Osteoblast (primary cell): ENCODE results near the gene SPAG16. TPM values are rescaled to one million over a fixed set of nuclear protein-coding genes. Genes with fewer than 3 reads are reported as not detected.

Experiments used
- DNase-seq: peaks from one replicate; pipeline ENCODE4 v3.0.0; 2011; ENCODE audit warnings: low spot score, mixed read lengths; ENCODE audit not compliant: insufficient read length; ENCODE audit errors: missing footprints
- H2AFZ ChIP-seq: 2 replicates; pipeline ENCODE4 v1.6.0; 2011; ENCODE audit warnings: mild to moderate bottlenecking, low read length
- H3K27ac ChIP-seq: 2 replicates; pipeline ENCODE4 v1.5.1; 2011; ENCODE audit warnings: mild to moderate bottlenecking, low read depth, low read length, moderate library complexity
- H3K27me3 ChIP-seq: 2 replicates; pipeline ENCODE4 v1.6.0; 2012; ENCODE audit warnings: mild to moderate bottlenecking, control low read depth, inconsistent platforms, low read length, moderate library complexity; ENCODE audit not compliant: insufficient read depth
- H3K36me3 ChIP-seq: 2 replicates; pipeline ENCODE4 v1.5.1; 2011; ENCODE audit warnings: mild to moderate bottlenecking, low read length, control low read depth, moderate library complexity; ENCODE audit not compliant: insufficient read depth
- H3K4me1 ChIP-seq: 2 replicates; pipeline ENCODE4 v1.5.1; 2011; ENCODE audit warnings: mild to moderate bottlenecking, low read length, control low read depth, moderate library complexity; ENCODE audit not compliant: insufficient read depth
- H3K4me2 ChIP-seq: 2 replicates; pipeline ENCODE4 v1.6.0; 2011; ENCODE audit warnings: mild to moderate bottlenecking, low read length; ENCODE audit not compliant: insufficient read depth
- H3K4me3 ChIP-seq: fragments of 200-600 bp; sonication (generic); 3 replicates; pipeline ENCODE4 v1.5.1; 2012; ENCODE audit warnings: mild to moderate bottlenecking, low read length, inconsistent platforms; ENCODE audit not compliant: insufficient read depth
- H3K79me2 ChIP-seq: 2 replicates; pipeline ENCODE4 v1.6.0; 2012; ENCODE audit warnings: mild to moderate bottlenecking, low read length, control low read depth, inconsistent platforms; ENCODE audit not compliant: insufficient read depth
- H3K9me3 ChIP-seq: 2 replicates; pipeline ENCODE4 v1.5.1; 2011; ENCODE audit warnings: low read depth, low read length, control low read depth
- H4K20me1 ChIP-seq: 2 replicates; pipeline ENCODE4 v1.6.0; 2012; ENCODE audit warnings: mild to moderate bottlenecking, low read length, control low read depth; ENCODE audit not compliant: insufficient read depth
- CTCF ChIP-seq: IDR thresholded peaks from 2 replicates; pipeline ENCODE4 v1.5.1; 2011; ENCODE audit warnings: mild to moderate bottlenecking, low read depth, low read length, moderate library complexity; ENCODE audit errors: extremely low read depth
- total RNA-seq: library from RNA; depleted of rRNA; stranded (reverse); fragments of >200 nt; gene quantifications from 2 replicates; pipeline ENCODE4 v1.2.3, GENCODE V29; 2012

SPAG16 gene
- total RNA-seq, 1 donor, result 47.8 TPM

GRCh38 chr2:213243189-213244044 lies 40.8 kb upstream of the SPAG16 start:
- Histone ChIP-seq H3K4me2 (no peak overlapping the region), H3K9me3 (no peaks in the 10 kb centered on the region), H3K79me2 (no peaks in the 10 kb centered on the region), H3K4me3 (no peak overlapping the region), H3K27me3 (no peaks in the 10 kb centered on the region), H3K36me3 (no peaks in the 10 kb centered on the region), H2AFZ (peak overlapping the region; percentile 37), H3K4me1 (peaks cover 13% of the 10 kb centered on the region), H3K27ac (no peak overlapping the region), H4K20me1 (no peaks in the 10 kb centered on the region)
- no peak for DNase-seq
- TF ChIP-seq CTCF, result no peak

GRCh38 chr2:213246497-213247281 lies 37.6 kb upstream of the SPAG16 start:
- Histone ChIP-seq H3K9me3 (no peaks in the 10 kb centered on the region), H4K20me1 (no peaks in the 10 kb centered on the region), H3K27ac (no peak overlapping the region), H3K4me3 (no peak overlapping the region), H3K4me2 (no peak overlapping the region), H3K27me3 (no peaks in the 10 kb centered on the region), H3K4me1 (no peaks in the 10 kb centered on the region), H3K36me3 (no peaks in the 10 kb centered on the region), H2AFZ (no peak overlapping the region), H3K79me2 (no peaks in the 10 kb centered on the region)
- no peak for DNase-seq
- TF ChIP-seq CTCF, result peak; percentile 83

GRCh38 chr2:213247566-213247965 lies 36.7 kb upstream of the SPAG16 start:
- Histone ChIP-seq H3K4me2 (peak overlapping the region; percentile 25), H3K9me3 (no peaks in the 10 kb centered on the region), H3K27me3 (no peaks in the 10 kb centered on the region), H3K27ac (no peak overlapping the region), H2AFZ (peak overlapping the region; percentile 23), H3K4me1 (no peaks in the 10 kb centered on the region), H3K4me3 (no peak overlapping the region), H3K36me3 (no peaks in the 10 kb centered on the region), H3K79me2 (no peaks in the 10 kb centered on the region), H4K20me1 (no peaks in the 10 kb centered on the region)
- no peak for DNase-seq
- TF ChIP-seq CTCF, result no peak

GRCh38 chr2:213248637-213249036 lies 35.6 kb upstream of the SPAG16 start:
- H3K27me3 ChIP-seq, result no peaks in the 10 kb centered on the region
- H2AFZ ChIP-seq, result no peak overlapping the region
- H3K4me1 ChIP-seq, result no peaks in the 10 kb centered on the region

More at GRCh38 chr2:213248637-213249036, 35.6 kb upstream of the SPAG16 start:
- no peak overlapping the region for H3K4me2 ChIP-seq
- no peaks in the 10 kb centered on the region for H3K9me3 ChIP-seq
- H3K36me3 ChIP-seq, result no peaks in the 10 kb centered on the region
- H3K79me2 ChIP-seq, result no peaks in the 10 kb centered on the region
- DNase-seq, result no peak
- no peak for TF ChIP-seq CTCF
- no peak overlapping the region for H3K27ac ChIP-seq
- no peaks in the 10 kb centered on the region for H4K20me1 ChIP-seq
- H3K4me3 ChIP-seq, result no peak overlapping the region
